Stimulated activated CD8-positive, alpha-beta memory T cell treated with anti-CD3 and anti-CD28 coated beads, Interleukin-12 subunit alpha, Interleukin-12 subunit beta, amount 100 ng/mL, for 1 hour (primary cell): ENCODE data around the gene DOK3.

Experiments
- DNase-seq: peaks from one replicate; pipeline ENCODE4 v3.0.0-alpha.2; 2020; ENCODE audit warnings: low read depth

The DOK3 gene, protein sequence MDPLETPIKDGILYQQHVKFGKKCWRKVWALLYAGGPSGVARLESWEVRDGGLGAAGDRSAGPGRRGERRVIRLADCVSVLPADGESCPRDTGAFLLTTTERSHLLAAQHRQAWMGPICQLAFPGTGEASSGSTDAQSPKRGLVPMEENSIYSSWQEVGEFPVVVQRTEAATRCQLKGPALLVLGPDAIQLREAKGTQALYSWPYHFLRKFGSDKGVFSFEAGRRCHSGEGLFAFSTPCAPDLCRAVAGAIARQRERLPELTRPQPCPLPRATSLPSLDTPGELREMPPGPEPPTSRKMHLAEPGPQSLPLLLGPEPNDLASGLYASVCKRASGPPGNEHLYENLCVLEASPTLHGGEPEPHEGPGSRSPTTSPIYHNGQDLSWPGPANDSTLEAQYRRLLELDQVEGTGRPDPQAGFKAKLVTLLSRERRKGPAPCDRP

GRCh38 chr5:177509381-177509951, at the start of gene DOK3:
TSS of gene DOK3 (minus strand) at chr5:177509826. CDS start at chr5:177509540, 286 bp downstream.
- no peak for DNase-seq

DNA sequence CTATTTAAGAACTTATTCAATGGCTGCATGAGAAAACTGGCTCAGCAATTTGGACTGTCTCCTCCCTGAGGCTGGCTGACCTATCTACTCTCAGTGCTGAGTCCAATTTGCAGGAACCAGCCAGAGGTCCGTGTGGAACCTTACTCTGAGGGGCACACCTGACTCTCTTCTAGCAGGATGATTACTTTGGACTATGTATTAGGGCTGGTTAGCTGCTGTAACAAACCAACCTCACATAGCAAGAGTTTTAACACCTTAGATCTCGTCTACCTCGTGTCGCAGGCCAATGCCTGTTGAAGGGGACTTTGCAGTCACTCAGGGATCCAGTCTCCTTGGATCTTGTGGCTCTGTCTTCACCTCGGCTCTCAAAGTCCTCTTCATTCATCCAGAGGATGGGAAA, 48.2 kb upstream of the DOK3 start:
- DNase-seq = no peak

DNA sequence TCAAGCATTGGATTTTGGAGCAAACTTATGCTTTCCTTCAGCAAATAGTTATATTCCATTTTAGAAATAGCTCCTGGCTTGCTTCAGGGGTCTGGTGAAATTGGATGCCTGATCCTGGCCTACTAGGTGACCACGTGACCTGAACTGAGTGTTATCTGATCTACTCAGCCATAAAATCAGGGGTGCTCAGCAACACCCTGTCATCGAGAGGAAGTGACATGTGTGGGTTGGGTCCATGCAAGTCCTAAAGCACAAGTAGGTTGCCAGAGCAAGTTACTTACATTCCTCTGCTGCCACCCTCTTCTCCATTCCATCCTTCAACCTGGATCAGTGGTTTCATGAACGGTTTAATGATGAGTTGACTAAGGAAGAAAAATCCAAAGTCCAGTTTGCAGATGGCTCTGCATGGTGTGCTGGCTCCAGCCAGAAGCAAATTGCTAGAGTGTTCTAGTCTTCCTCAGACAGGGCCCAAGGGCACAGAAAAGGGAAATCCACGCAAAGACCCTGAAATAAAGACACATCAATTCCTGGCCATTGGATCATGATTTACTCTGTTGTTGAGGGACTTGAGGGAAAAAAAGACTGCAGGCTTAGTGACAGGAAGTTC, 47.5 kb upstream of the DOK3 start:
- no peak for DNase-seq

- DNase-seq = no peak
Observed at GRCh38 chr5:177555665-177556064, 46.0 kb upstream of the DOK3 start.

DNA sequence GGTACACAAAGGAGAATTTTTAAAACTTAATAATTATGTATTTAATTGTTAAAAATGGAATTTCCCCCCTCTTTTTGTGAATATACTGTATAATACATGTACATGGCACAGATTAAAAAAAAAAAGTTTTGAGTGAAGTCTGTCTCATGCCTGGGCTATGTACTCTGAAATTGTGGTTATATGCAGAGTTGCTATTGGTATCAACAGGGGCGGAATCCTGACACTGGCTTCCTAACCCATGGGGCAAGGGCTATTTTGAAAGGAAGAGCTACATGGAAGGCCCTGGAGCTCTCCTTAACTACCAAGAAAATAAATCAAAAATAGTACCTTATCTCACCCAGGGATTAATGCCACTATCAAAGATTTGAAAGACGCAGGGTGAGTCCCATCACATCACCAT, 45.6 kb upstream of the DOK3 start:
- no peak for DNase-seq

GRCh38 chr5:177554474-177555111, 45.0 kb upstream of the DOK3 start, which contains the start of gene FAM193B:
TSS of gene FAM193B (minus strand) at chr5:177554563. CDS start at chr5:177554458, 105 bp downstream.
- DNase-seq = peak; percentile 93

DNA sequence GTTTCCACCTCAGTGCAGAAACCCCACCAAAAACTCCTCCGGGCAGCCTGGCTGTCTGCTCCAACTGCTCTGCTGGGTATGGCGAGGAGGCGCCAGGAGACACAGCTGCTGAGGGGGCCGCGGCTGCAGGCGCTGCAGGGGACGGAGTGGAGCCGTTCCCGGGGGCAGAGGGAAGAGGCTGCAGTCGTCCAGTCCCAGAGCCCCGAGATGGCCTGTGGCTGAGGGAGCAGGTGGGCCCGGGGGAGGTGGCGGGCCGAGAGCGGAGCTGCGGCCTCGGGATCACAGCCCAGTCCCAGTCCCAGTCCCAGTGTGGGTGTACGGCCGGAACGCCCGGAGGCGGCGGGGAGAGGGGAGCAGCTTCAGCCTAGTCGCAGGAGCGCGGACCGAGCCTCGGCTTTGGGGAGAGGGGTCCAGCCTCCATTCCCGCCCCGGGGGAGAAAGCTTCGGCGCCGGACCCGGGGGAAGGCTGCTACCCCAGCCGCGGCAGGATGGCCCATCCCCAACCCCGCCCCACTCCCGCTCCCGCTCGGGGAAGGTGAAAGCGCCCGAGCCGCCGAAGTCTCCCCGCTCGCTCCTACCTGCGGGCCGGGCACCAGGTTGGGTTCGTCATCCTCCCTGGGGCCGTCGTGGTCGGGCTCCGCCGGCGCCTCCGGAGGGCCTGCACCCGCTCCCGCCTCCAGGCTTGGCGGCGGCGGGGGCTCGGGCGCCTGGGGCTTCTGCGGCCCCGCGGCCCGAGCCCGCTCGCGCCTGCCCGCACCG, 44.2 kb upstream of the DOK3 start:
- no peak for DNase-seq

DNA sequence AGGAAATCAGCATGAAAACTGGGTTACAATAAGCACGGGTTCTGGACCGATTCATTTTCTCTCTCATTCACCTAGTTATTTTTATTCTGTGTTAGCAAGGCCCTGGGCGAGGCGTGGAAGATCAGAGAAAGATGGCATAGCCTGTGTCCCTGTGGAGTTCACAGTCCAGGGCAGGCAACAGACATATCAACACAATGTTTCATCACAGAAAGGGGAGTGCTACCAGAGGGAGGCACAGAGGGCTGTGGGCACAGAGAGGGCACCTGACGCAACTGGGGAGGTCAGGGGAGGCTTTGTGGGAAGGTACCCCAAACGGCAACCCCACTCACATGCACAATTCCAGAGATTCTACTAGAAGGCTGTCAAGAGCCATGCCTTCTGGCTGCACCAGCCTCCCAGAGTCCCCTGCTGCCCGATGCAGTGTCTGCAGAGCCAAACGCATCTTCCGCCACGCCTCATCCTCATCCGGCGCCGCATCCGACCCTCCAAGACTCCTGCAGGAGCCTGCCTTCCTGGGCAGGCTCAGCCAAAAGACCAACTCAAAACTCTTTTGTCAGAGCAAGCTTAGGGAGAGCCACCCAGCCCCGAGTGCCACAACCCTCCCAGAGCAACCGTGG, 43.3 kb upstream of the DOK3 start:
- DNase-seq = no peak

DNA sequence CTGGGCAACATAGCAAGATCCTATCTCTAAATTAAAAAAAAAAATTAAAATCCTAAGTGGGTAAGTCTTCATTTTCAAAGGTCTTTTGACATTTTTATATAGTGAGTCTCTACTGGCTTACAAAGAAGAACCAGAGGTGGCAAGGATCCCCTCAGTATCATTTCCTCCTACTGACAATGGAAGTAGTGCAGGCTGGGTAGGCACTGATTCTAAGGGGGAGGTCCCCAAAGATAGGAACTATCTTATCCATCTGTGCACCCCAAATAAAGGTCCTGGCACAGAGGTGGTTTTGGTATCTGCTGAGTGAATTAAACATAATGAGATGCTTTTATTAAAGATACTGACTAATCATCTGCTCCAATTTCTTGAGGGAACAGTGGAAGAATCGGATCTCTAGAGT, 40.5 kb upstream of the DOK3 start:
- DNase-seq = no peak

DNA sequence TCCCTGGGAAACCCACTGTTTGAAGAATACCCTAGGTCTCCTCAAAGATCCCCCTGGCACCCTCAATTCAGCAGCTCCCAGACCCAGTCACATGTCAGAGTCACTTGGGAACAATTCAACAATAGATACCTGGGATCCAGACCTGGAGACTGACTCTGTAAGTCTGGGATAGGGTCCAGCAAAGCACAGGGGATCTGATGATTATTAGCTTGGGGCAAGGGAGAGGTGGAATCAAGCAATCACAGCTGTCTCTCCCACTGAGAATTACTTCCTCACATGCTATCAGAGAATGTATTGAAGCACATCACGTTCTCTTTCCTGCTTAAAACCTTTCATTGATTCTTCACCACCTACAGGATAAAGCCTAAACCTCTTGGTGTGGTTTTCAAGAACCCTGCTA, 38.9 kb upstream of the DOK3 start:
- no peak for DNase-seq

GRCh38 chr5:177547736-177548135, 38.1 kb upstream of the DOK3 start:
- no peak for DNase-seq

DNA sequence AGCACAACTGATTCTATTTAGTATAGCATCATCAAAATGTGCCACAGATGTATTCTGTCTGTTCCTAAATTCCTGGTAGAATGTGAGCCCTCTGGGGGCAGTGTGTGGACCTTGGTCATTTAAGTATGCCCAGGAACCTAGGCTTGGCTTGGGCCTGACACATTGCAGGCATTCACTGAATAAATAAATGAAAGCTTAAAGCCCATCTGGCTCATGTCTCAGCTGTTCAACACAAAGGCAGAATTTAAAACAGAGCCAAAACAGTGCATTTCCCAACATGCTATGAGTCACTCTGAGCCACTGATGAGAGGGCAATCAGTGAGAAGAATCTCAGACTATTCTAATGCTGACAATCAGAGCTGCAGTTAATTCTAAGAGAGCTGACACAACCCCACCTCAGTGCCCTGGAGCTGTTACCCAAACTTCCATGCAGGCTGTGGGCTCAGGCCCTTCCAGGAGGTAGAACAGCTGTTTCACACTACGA, 36.7 kb upstream of the DOK3 start:
- DNase-seq = no peak

DNA sequence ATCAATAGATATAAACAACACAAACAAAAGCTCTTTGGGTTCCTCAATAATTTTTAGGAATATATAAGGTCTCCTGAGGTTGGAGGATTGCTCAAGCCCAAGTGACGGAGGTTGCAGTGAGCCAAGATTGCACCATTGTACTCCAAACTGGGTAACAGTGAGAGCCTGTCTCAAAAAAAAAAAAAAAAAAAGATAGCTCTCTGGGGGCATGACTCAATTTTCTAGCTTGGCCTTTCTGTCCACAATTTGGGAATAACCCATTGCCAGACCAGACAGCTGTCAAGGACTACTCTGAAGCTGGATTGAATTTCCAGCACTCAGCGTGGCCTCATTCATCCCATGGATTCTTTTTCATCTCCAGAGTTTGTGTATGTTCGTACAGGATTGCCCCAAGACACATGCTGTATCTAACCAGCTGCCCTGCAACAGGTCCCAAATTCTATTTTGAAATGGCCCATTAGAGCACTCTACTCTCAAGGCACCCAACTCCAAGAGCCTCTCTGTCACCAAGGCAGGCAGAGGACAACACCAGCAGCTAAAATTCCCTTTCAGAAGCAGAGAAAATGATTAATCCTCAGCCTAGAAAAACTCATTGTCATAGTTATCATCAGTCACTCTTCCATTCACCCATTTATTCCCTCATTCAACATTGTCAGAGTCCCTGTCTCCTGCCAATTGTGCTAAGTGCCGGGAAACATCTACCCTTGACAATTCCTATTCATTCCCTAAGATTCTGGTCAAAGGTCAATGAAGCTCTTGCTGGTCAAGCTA, 36.0 kb upstream of the DOK3 start:
- no peak for DNase-seq

- DNase-seq = no peak
Observed at GRCh38 chr5:177542816-177543465, 33.3 kb upstream of the DOK3 start.

DNA sequence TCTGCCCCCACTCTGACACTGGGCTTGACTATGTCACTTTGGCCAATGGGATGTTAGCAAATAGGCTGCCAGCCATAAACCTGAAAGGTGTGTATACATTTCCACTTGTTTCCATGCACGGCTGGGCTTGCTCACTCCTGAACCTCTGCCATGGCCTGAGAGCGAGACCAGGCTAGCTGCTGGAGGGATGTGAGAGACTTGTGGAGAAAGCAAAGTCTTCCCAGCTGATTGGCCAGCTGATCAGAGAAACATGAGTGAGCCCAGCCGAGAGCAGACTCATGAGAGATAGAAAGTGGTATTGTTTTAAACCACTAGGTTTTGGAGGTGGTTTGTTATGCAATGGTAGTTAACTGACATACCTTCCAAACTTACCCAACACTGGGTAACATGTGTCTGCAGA, 30.8 kb upstream of the DOK3 start:
- DNase-seq = no peak

GRCh38 chr5:177539411-177539810, 29.8 kb upstream of the DOK3 start:
- no peak for DNase-seq

DNA sequence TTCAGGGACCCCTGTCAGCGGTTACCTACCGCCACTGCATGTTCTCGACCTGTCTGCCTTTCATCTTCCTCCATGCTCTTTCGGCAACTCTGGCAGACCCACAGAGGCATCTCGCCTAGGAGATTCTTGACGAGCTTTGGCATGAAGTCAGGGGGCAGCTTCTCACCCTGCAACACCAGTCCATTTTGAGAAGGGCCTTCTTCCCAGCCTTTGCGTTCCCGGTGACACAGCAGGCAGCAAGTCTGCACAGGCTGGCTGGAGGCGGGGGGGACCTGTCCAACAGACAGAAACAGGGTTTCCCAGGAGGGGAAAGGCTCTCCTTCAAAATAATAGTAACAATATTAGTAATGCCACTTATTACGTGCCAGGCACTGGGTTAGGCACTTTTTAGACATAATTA, 29.2 kb upstream of the DOK3 start:
- DNase-seq = no peak

GRCh38 chr5:177537389-177538361, 28.0 kb upstream of the DOK3 start:
- DNase-seq = no peak

DNA sequence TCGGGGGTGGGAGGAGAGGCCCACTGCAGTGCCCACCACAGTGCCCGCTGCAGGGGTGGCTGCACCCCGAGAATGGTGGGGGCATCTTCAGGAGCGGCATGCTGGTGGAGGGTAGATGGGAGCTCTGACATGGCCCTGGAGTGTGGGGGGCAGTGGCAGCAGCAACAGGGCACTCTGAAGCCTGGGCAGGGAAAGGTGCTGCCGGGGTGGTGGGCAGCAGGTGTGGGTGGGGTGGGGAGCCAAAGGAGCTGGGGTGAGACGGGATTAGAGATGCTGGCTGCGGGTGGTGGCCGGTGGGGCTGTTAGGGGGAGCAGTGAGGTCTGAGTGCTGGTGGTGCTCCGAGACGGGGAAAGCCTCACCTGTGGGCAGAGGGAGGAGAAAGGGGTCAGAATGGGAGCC, 26.8 kb upstream of the DOK3 start:
- no peak for DNase-seq
